ENCODE data around the gene PARG.
"Not testable (repeated sequence)": the region's sequence is repeated elsewhere in the genome, so short reads cannot be mapped to it uniquely, and the experiment has no call there.

The PARG gene

DNA sequence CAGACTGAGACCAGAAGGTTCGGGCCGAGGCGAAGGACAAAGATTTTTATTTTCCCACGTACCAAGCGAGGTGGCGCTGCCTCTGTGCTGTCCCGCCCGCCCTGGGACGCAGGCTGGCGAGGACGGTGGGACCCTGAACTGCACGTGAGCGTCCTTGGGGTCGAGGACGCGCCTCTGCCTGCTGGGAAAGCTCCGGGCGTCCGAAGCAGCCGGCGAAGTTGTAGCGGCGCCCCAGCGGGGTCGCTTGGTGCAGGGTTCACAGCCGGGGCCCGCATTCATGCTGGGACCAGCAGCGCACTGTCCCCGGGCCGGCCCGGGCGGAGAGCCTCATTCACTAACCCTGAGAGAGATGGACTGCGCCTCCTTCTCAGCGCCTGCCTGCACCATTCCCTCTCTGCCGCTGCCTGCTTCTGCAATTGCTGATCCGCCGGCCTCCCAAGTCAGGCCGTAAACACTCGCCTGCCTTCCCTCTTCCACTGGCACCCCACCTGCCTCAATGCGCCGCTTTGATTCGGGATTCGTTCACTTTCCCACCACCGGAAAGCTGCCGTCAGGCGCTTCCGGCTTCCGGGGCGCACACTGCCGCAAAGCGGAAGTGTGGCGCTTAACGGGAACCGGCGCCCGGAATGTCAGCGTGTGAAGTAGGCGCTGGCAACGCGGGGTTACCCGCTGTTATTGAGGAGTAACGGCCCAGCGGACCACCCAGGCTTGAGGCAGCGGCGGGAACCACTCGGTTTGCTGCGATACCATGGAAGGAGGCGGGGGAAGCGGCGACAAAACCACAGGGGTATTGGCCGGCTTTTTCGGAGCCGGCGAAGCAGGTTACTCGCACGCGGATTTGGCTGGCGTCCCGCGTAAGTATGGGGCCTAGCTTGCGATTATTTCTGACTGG is at the start of gene PARG, which contains the start of gene TIMM23B:
PARG (minus strand) TSS at position 581 of the 892 bp plus-strand sequence; CDS start at position 279, 302 bp downstream.
TIMM23B (plus strand) TSS at position 607 of the 892 bp plus-strand sequence; CDS start at position 749, 142 bp downstream.
- peak; percentile 63 for DNase-seq (ENCODE audit: low spot score)

DNA sequence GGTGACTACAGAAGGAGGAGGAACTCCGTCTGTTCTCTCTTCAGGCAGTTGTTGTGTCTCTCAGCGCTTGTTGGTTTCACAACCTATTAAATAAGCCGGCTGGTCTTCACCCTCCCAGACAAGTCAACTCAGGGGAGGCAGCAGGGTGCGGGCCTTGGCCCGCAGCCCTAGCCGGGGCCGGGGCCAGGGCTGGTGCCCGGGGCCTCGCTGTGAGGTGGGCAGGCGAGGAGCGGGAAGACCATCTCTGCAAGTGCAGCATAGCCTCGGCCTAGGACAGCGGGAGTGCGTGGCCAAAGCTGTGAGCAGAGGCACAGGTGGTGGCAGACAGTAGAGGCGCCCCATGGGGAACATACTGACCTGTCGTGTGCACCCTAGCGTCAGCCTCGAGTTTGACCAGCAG is 46.5 kb upstream of the PARG start, which contains the start of gene AGAP6:
AGAP6 (plus strand) TSS at position 31 of the 400 bp plus-strand sequence; CDS start at position 341, 310 bp downstream.
- DNase-seq (ENCODE audit: low spot score): not testable (repeated sequence)

DNA sequence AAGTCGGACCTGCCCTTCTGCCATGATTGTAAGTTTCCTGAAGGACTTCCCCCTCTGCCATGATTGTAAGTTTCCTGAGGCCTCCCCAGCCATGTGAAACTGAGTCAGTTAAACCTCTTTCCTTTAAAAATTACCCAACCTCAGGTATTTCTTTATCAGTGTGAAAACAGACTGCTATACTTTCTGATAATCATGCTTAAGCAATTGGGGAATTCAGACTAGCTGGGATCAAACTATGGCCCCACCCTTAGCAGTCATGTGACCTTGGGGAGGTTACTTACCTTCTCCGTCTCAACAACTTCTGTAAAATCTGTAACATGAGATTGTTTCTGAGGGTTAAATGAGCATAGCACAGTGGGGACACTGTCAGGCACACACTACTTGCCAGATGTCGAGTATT is 45.4 kb upstream of the PARG start:
- not testable (repeated sequence) for DNase-seq (ENCODE audit: low spot score)

DNA sequence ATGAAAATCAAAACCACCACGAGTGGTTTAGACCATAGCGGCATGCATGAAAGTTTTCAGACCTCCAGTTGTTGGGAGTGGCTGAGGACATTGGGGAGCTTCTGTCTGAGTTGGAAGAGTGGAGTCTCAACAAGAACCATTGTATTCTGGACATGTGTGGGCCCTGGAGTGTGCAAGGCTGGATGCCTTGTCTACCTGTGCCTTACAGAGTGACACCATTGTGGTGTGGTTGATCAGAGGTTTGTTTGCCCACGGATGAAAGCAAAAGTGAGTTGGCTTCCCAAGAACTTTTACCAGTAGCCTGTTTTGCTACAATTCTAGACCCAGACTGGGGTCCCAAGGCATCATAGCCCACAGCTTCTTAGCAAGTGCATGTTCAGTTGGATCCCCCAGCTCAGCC is 35.9 kb upstream of the PARG start:
- not testable (repeated sequence) for DNase-seq (ENCODE audit: low spot score)

- not testable (repeated sequence) for DNase-seq (ENCODE audit: low spot score)
These were observed 30.3 kb upstream of the PARG start for GRCh38 chr10:49972094-49972493.

- DNase-seq (ENCODE audit: low spot score): not testable (repeated sequence)
These were observed 29.6 kb upstream of the PARG start for GRCh38 chr10:49971466-49971865.

GRCh38 chr10:49970331-49970857 is 28.6 kb upstream of the PARG start:
- not testable (repeated sequence) for DNase-seq (ENCODE audit: low spot score)

DNA sequence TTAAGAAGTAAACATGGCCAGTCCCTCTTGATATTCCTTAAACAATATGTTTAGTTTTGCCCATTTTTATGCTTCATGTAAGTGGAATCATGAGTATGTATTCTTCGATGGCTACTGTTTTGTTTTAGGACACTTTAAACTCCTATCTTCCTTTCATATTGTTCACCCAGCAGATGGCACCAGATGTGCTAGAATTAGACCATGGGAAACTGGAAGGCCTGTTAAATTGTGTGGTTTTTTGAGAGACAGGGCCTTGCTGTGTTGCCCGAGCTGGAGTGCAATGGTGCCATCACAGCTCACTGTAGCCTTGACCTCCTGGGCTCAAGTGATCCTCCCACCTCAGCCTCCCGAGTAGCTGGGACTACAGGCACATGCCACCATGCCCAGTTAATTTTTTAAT is 11.3 kb upstream of the PARG start:
- not testable (repeated sequence) for DNase-seq (ENCODE audit: low spot score)

- not testable (repeated sequence) for DNase-seq (ENCODE audit: low spot score)
These were observed 10.2 kb upstream of the PARG start for GRCh38 chr10:49952006-49952405.

DNA sequence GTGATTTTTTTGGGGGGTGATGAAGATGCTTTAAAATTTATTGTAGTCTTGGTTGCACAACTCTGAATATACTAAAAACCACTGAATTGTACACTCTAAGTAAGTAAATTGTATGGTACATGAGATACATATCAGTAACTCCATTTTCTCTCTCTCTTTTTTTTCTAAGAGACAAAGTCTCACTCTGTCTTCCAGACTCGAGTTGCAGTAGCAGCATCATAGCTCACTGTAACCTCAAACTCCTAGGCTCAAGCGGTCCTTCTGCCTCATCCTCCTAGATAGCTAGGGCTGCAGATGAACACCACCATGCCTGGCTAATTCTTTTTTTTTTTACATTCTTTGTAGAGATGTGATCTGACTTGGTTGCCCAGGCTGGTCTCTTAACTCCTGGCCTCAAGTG is 6.9 kb upstream of the PARG start:
- DNase-seq (ENCODE audit: low spot score): not testable (repeated sequence)

DNA sequence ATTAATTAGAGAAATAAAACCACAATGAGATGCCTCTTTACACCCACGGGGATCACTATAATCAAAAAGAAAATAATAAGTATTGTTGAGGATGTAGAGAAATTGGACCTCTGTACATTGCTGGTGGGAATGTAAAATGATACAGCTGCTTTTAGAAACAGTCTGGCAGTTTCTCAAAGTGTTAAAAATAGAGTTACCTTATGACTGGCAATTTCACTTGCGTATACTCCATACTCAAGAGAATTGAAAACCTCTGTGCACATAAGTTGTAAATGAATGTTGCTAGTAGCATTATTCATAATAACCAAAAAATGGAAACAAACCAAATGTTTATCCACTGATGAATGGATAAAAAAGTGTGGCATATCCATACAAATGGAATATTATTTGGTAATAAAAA is 6.3 kb upstream of the PARG start:
- not testable (repeated sequence) for DNase-seq (ENCODE audit: low spot score)

- not testable (repeated sequence) for DNase-seq (ENCODE audit: low spot score)
These were observed 1.8 kb upstream of the PARG start for GRCh38 chr10:49943607-49944006.

DNA sequence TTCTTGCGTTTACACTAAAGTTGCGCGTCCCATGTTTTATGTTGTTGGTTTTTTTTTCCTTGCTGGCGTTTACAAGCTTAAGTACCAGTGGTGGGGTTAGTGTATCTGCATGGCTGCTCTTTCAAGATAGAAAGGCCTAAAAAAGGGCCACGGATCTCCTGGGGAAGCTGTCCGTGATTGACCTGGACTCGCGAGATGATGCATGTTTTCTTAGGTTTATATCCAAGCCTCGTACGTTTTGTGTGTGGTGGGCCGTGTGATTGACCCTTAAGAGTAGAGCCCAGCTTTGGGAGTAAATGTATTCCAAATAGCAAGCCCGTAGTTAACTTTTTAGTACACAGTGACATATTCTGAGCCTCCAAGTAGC is 495 bp upstream of the PARG start:
- DNase-seq (ENCODE audit: low spot score): not testable (repeated sequence)

DNA sequence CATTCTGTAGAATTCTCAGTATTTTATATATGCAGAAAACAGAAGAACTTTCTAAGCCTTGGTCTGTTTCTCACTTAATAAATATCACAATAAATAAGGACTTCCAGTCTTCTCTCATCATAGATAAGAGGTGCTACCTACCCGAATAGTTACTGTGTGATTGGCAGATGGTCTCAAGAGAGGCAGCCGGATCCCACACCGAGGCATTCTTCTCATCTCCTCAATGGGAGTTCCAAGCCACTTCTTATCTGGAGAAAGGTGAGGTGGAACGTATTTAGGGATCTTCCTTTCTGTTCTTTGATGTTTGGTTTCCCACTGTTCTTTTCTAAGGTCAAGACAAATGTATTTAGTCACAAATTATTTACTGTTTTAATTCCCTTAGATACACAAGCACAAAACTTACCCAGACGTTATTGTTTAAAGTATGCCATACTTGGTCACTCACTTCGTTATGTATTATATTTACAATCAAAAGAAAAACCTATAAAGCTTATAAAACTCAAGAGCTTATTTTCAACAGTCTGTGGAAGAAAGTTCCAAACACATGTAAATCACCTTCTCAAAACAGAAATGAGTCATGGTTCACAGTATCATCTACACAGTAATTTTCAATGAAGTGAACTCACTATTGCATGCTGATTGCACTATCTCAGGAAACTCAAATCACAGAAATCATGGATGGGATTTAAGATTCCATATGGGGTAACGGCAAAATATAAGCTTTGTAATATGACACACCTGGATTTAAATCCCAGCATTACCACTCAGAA is 9.7 kb downstream of the PARG start:
- DNase-seq (ENCODE audit: low spot score): not testable (repeated sequence)

- DNase-seq (ENCODE audit: low spot score): not testable (repeated sequence)
These were observed 10.6 kb downstream of the PARG start for GRCh38 chr10:49931276-49931675.

DNA sequence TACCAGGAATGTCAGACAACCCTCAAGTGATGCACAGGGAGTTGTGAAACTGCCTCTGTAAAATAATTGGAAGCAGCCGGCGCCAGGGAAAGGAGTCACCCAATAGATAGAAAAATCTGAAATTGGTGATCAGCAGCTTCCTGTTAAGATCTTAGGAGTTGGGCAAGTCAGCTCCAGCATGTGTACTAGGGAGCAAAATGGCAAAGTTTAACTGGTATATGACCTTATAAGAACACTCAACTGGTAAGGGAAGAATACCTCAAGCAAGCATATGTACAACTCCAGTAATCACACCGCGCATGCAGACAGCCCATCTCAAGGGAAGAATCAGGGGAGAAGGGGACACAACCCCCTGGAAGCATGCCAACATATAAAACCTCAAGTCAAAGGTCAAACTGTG is 18.3 kb downstream of the PARG start:
- DNase-seq (ENCODE audit: low spot score): not testable (repeated sequence)

DNA sequence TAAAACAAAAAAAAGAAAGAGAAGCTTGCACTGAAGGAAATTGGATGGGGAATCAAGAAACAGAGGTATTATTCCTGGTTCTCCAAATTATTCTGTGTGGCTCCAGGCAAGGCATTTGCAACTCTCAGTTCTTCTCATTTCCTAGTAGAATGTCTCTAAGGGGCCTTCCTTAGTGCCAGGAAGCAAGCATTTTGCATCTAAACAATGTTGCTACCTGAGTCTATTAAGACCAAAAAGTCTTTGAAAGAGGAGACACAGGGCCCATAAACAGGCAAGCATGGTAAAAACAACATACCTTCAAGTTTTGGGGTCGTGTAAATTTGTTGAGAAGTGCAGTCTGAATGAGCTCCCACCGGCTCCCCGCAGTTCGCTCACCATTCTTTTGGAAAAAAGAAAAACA is 19.8 kb downstream of the PARG start:
- peak; percentile 5 for DNase-seq (ENCODE audit: low spot score)

- DNase-seq (ENCODE audit: low spot score): not testable (repeated sequence)
These were observed 23.9 kb downstream of the PARG start for GRCh38 chr10:49917927-49918326.

DNA sequence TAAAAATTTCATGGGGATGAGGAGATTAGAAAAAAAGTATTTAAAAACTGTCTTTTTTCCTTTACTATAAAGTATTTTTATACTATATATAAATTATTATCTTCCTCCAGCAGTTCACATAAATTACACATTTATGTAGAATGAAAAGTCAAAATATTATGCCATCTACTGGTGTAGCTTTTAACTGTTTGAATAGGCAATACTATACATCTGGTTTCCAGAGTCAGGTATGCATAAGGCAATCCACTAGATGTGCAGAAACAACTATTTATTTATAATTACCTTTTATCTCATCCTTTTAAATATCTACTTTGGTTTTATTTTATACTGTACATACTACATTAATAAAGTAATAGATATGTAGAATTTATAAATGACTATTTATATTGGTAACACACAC is 25.4 kb downstream of the PARG start:
- DNase-seq (ENCODE audit: low spot score): not testable (repeated sequence)

DNA sequence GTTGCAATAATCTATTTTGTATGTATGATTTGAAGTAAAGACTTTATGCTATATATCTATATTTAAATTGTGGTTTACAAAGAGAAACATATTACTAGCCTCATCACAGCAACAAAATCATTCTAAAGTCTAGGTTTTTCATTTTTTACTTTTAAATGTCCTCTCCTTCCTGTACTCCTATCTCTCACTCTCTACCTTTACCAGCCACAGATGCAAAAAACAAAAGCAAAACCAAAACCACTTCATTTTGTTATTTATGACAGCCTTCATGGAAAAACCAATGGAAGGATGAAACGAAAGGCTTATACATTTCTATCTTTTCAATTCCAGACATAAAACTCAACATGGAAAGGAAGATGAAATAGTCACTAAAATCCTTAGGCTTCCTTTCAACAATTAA is 31.5 kb downstream of the PARG start:
- DNase-seq (ENCODE audit: low spot score): not testable (repeated sequence)

GRCh38 chr10:49908290-49909080 is 33.3 kb downstream of the PARG start:
- not testable (repeated sequence) for DNase-seq (ENCODE audit: low spot score)
